HCT116 (cell line): ENCODE data around the gene ADORA2B. TPM values are rescaled to one million over a fixed set of nuclear protein-coding genes. Genes with fewer than 3 reads are reported as not detected.

Experiments
- ATAC-seq: fragments of 200-7000 bp; cut with Tn5 transposase; 2 replicates; pipeline ENCODE4 v1.9.1; 2020; ENCODE audit warnings: mild to moderate bottlenecking, moderate library complexity
- BruUV-seq: library from RNA; stranded (reverse); fragments of 400-500 nt; replicated peaks from 2 replicates; lab custom pipeline; 2021; lab: Mats Ljungman, UMichigan
- CTCF ChIA-PET: fragments of 300-600 bp; sonication (Branson Sonifier 250); formaldehyde crosslinking; loops from one replicate; lab custom pipeline; 2021; ENCODE audit warnings: antibody characterized with exemption; lab: Charles Lee
- POLR2A ChIA-PET: fragments of 300-600, 350-600 bp; sonication (Branson Sonifier 250); formaldehyde crosslinking; loops from one replicate; lab custom pipeline; 2021; ENCODE audit warnings: antibody characterized with exemption; lab: Charles Lee
- RAD21 ChIA-PET, 2 experiments: fragments of 300-600 bp; sonication (Branson Sonifier 250); formaldehyde crosslinking; loops; one replicate each; lab custom pipeline; 2023; ENCODE audit warnings: low total read pairs in 2 of 2; ENCODE audit not compliant: uncharacterized antibody in 2 of 2, unreplicated experiment in 2 of 2, low non-redundant PET in 1 of 2; lab: Charles Lee
- DNase-seq: peaks from one replicate; pipeline ENCODE4 v3.0.0-alpha.2; 2010; ENCODE audit warnings: low read depth, low spot score
- H2AFZ ChIP-seq: fragments of 200-600 bp; shearing (Covaris generic), sonication (generic); 2 replicates; pipeline ENCODE4 v1.6.1; 2017; ENCODE audit warnings: low read depth, mixed run types, mixed read lengths, antibody characterized with exemption, low read length; ENCODE audit not compliant: poor library complexity, severe bottlenecking
- H3K27ac ChIP-seq: 2 replicates; pipeline ENCODE4 v1.5.1; 2012; ENCODE audit warnings: low read depth, low read length
- H3K27me3 ChIP-seq: fragments of 200-600 bp; sonication (generic); 2 replicates; pipeline ENCODE4 v1.6.1; 2016; ENCODE audit warnings: mixed run types, low read length, mixed read lengths; ENCODE audit not compliant: insufficient read depth
- H3K36me3 ChIP-seq, 2 experiments: fragments of 200-500 bp in 1 of 2; fragments of 200-600 bp in 1 of 2; sonication (Bioruptor generic) in 1 of 2; sonication (generic) in 1 of 2; 2 replicates each; pipeline versions ENCODE4 v1.5.1 to v1.6.1; 2014 to 2016; ENCODE audit warnings: low read length in 2 of 2, inconsistent platforms in 1 of 2, mixed read lengths in 1 of 2, mixed run types in 1 of 2; ENCODE audit not compliant: insufficient read depth in 2 of 2, control insufficient read depth in 1 of 2
- H3K4me1 ChIP-seq, 2 experiments: fragments of 200-600 bp in 1 of 2; sonication (generic) in 1 of 2; 2 replicates each; pipeline versions ENCODE4 v1.5.1 to v1.6.1; 2012 to 2017; ENCODE audit warnings: low read length in 2 of 2, inconsistent platforms in 1 of 2, mild to moderate bottlenecking in 1 of 2, mixed read lengths in 1 of 2, mixed run types in 1 of 2, moderate library complexity in 1 of 2; ENCODE audit not compliant: insufficient read depth in 2 of 2, control insufficient read depth in 1 of 2
- H3K4me2 ChIP-seq: fragments of 200-600 bp; sonication (generic); 2 replicates; pipeline ENCODE4 v1.6.1; 2017; ENCODE audit warnings: mixed run types, low read length, mixed read lengths
- H3K4me3 ChIP-seq, 2 experiments: fragments of 200-600 bp in 1 of 2; sonication (generic) in 1 of 2; replicated peaks in 1 of 2; 2 replicates each; pipeline ENCODE4 v1.5.1; 2011 to 2016; ENCODE audit warnings: low read length in 2 of 2, control low read depth in 1 of 2, low read depth in 1 of 2, mild to moderate bottlenecking in 1 of 2, mixed read lengths in 1 of 2, mixed run types in 1 of 2
- H3K79me2 ChIP-seq: fragments of 200-600 bp; sonication (generic); 2 replicates; pipeline ENCODE4 v1.6.1; 2017; ENCODE audit warnings: mild to moderate bottlenecking, mixed run types, low read length, moderate library complexity, mixed read lengths; ENCODE audit not compliant: insufficient read depth
- H3K9ac ChIP-seq: fragments of 200-600 bp; sonication (generic); 2 replicates; pipeline ENCODE4 v1.6.1; 2016; ENCODE audit warnings: low read length, mixed read lengths
- H3K9me2 ChIP-seq: fragments of 200-600 bp; sonication (generic), shearing (Covaris generic); 2 replicates; pipeline ENCODE4 v1.6.1; 2017; ENCODE audit warnings: mixed run types, mild to moderate bottlenecking, moderate library complexity; ENCODE audit not compliant: insufficient read depth
- H3K9me3 ChIP-seq, 2 experiments: fragments of 200-500 bp in 1 of 2; fragments of 200-600 bp in 1 of 2; sonication (Bioruptor generic) in 1 of 2; sonication (generic) in 1 of 2; 2 replicates each; pipeline ENCODE4 v1.6.1; 2014 to 2017; ENCODE audit warnings: low read length in 2 of 2, mixed read lengths in 2 of 2, inconsistent platforms in 1 of 2, low read depth in 1 of 2, mild to moderate bottlenecking in 1 of 2, mixed run types in 1 of 2, moderate library complexity in 1 of 2; ENCODE audit not compliant: control insufficient read depth in 1 of 2, insufficient read depth in 1 of 2
- H4K20me1 ChIP-seq: fragments of 200-600 bp; sonication (generic), shearing (Covaris generic); 2 replicates; pipeline ENCODE4 v1.6.1; 2017; ENCODE audit warnings: mixed run types, mild to moderate bottlenecking, moderate library complexity; ENCODE audit not compliant: insufficient read depth
- CEBPB ChIP-seq: IDR thresholded peaks from 2 replicates; pipeline ENCODE4 v1.6.1; 2012; ENCODE audit warnings: low read depth
- MAX ChIP-seq: IDR thresholded peaks from 2 replicates; pipeline ENCODE4 v1.6.1; 2012
- SP1 ChIP-seq: IDR thresholded peaks from 2 replicates; pipeline ENCODE4 v1.6.1; 2012; ENCODE audit warnings: low read depth
- ZFX ChIP-seq: fragments of 450-650 bp; IDR thresholded peaks from 2 replicates; pipeline ENCODE4 v1.6.1; 2017
- intact Hi-C: fragments of 100-400 bp; cut with micrococcal nuclease; formaldehyde crosslinking; loops from 2 replicates; pipeline ENCODE4 v1.10.0; 2022
- total RNA-seq: library from RNA; stranded (reverse); gene quantifications from one replicate; pipeline ENCODE4 v1.2.1, GENCODE V29; 2021; ENCODE audit not compliant: unreplicated experiment
- TF ChIP-seq, protein P1 (sequence below), 3 experiments: fragments of 200-600 bp in 1 of 3; sonication (generic) in 1 of 3; IDR thresholded peaks in 2 of 3; conservative IDR thresholded peaks in 1 of 3; 2 replicates each; pipeline ENCODE4 v1.5.1; 2012 to 2017; ENCODE audit warnings: low read depth in 2 of 3, low read length in 2 of 3, antibody characterized with exemption in 1 of 3, borderline replicate concordance in 1 of 3, control low read depth in 1 of 3, mild to moderate bottlenecking in 1 of 3, mixed read lengths in 1 of 3, mixed run types in 1 of 3, moderate library complexity in 1 of 3; ENCODE audit not compliant: insufficient read depth in 1 of 3

The ADORA2B gene
- total RNA-seq, 1 experiment from 2014 or later: 47.5 TPM

GRCh38 chr17:15945527-15946191 is 729 bp downstream of the ADORA2B start:
- ChIA-PET POLR2A (interaction anchor here (1.4 to 3.9 kb wide), 5 partner anchors 7 to 54 kb away, joined by 4 to 20 read pairs (median 9); partner anchors contain the start of genes TTC19 and ZSWIM7), CTCF (interaction anchor here (0.7 to 2.4 kb wide), 6 partner anchors 9 to 64 kb away, joined by 3 to 13 read pairs (median 3); partner anchors contain the start of genes TTC19 and ZSWIM7), RAD21 (interaction anchor here (0.6 to 0.9 kb wide), 3 partner anchors 13 to 53 kb away, joined by 3 read pairs; no protein-coding TSS in a partner anchor)
- intact Hi-C loops: loop anchor here (1.0 to 5.0 kb wide), 3 partner anchors 12 to 688 kb away; partner anchors contain the start of genes TTC19 and ZSWIM7
- no peaks in the 10 kb centered on the region for H3K9me3 ChIP-seq
- TF ChIP-seq, protein P1, sequence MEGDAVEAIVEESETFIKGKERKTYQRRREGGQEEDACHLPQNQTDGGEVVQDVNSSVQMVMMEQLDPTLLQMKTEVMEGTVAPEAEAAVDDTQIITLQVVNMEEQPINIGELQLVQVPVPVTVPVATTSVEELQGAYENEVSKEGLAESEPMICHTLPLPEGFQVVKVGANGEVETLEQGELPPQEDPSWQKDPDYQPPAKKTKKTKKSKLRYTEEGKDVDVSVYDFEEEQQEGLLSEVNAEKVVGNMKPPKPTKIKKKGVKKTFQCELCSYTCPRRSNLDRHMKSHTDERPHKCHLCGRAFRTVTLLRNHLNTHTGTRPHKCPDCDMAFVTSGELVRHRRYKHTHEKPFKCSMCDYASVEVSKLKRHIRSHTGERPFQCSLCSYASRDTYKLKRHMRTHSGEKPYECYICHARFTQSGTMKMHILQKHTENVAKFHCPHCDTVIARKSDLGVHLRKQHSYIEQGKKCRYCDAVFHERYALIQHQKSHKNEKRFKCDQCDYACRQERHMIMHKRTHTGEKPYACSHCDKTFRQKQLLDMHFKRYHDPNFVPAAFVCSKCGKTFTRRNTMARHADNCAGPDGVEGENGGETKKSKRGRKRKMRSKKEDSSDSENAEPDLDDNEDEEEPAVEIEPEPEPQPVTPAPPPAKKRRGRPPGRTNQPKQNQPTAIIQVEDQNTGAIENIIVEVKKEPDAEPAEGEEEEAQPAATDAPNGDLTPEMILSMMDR (IDR thresholded peaks at IDR 0.05 in 2 of 3, conservative IDR thresholded peaks at IDR 0.05 in 1 of 3; ENCODE audit: borderline replicate concordance in 1 of 3, insufficient read depth in 1 of 3, low read depth in 2 of 3, low read length in 2 of 3): no peak
- TF ChIP-seq ZFX (0 out of 2 replicates have a peak, but pooled peaks have one; percentile 19), SP1 (no peak)
- no peaks in the 10 kb centered on the region for H4K20me1 ChIP-seq
- H3K9me2 ChIP-seq: no peaks in the 10 kb centered on the region
- peaks cover 0 to 8% of the 10 kb centered on the region in 2 experiments; a peak in 1 of 4 replicates for H3K36me3 ChIP-seq
- peak overlapping the region; percentile 56 to 86 for H3K4me3 ChIP-seq
- no peaks in the 10 kb centered on the region for H3K27me3 ChIP-seq
- H3K4me2 ChIP-seq: peak overlapping the region; percentile 99
- H3K79me2 ChIP-seq: peaks cover 56% of the 10 kb centered on the region
- ATAC-seq (peak; percentile 5), DNase-seq (no peak)
- H3K27ac ChIP-seq: peak overlapping the region; percentile 92
- no TSS peak for BruUV-seq
- H3K9ac ChIP-seq: peak overlapping the region; percentile 91
- H2AFZ ChIP-seq: no peak overlapping the region
- peaks cover 17 to 62% of the 10 kb centered on the region in 2 experiments for H3K4me1 ChIP-seq

DNA sequence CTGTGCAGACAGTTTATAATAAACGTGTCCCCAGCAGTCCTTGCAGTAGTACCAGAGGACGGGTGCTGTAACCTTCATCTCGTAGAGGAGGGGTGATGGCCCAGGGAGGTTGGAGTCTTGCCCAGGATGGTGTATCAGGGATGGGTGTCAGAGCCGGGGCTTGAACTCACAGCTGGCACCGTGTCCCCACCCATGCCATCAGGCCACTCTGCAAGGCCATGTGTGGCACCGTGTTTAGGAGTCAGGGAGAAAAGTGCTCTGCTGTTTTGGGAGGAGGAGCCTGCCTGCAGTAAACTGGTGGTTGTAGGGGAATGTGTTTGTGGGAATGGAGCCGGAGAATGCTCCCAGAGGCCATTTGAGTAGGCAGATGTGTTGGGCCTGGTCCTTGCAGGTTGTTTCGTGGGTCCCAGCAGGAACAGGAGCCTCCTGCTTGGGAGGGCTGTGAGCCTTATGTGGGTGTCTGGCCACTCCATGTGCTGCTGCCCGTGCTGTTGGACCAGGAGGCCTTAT is 1.7 kb downstream of the ADORA2B start:
- peak overlapping the region; percentile 99 for H3K4me2 ChIP-seq
- no peak for DNase-seq

More for the DNA sequence above, 1.7 kb downstream of the ADORA2B start:
- H3K79me2 ChIP-seq: peaks cover 66% of the 10 kb centered on the region
- H3K9me3 ChIP-seq: no peaks in the 10 kb centered on the region
- no peaks in the 10 kb centered on the region for H3K9me2 ChIP-seq
- no peaks in the 10 kb centered on the region for H4K20me1 ChIP-seq
- TF ChIP-seq MAX (peak; percentile 19; the same call in 1 of the 2 replicates), CEBPB (no peak)
- POLR2A ChIA-PET: interaction anchor here (2.8 to 3.9 kb wide), 2 partner anchors 12 to 53 kb away, joined by 12 to 20 read pairs; partner anchors contain the start of genes TTC19 and ZSWIM7
- H3K4me3 ChIP-seq: peak overlapping the region; percentile 56 to 86
- H2AFZ ChIP-seq: no peak overlapping the region
- intact Hi-C loops: loop anchor here (1.0 to 5.0 kb wide), 2 partner anchors 11 to 689 kb away; no protein-coding TSS in a partner anchor
- peak overlapping the region; percentile 92 for H3K27ac ChIP-seq
- peaks cover 20 to 67% of the 10 kb centered on the region in 2 experiments for H3K4me1 ChIP-seq
- BruUV-seq: no TSS peak
- H3K36me3 ChIP-seq: peaks cover 0 to 12% of the 10 kb centered on the region in 2 experiments; a peak in 1 of 4 replicates
- peak overlapping the region; percentile 91 for H3K9ac ChIP-seq
- CTCF ChIA-PET: no interaction called here
- RAD21 ChIA-PET: no interaction called here
- no peak for ATAC-seq
- no peaks in the 10 kb centered on the region for H3K27me3 ChIP-seq
